Ascending aorta (tissue), 2 donors: ENCODE measurements around the gene IL2RA. TPM values are rescaled to one million over a fixed set of nuclear protein-coding genes. Genes with fewer than 3 reads are reported as not detected.

Experiments used
- DNase-seq, 2 donors: peaks; one replicate each; pipeline ENCODE4 v3.0.0-alpha.2; 2019; ENCODE audit warnings: low spot score in 2 of 2
- H3K27ac ChIP-seq, 2 donors: fragments of 200-600 bp; sonication (generic); one replicate each; pipeline ENCODE4 v1.5.1; 2016 to 2017; ENCODE audit warnings: mild to moderate bottlenecking in 1 of 2
- H3K27me3 ChIP-seq: fragments of 200-600 bp; sonication (generic); one replicate; pipeline ENCODE4 v1.5.1; 2017
- H3K36me3 ChIP-seq, 2 donors: fragments of 200-600 bp; sonication (generic); one replicate each; pipeline ENCODE4 v1.5.1; 2016
- H3K4me1 ChIP-seq, 2 donors: fragments of 200-600 bp; sonication (generic); one replicate each; pipeline ENCODE4 v1.5.1; 2016 to 2017; ENCODE audit warnings: mild to moderate bottlenecking in 1 of 2
- H3K4me3 ChIP-seq, 2 donors: fragments of 200-600 bp; sonication (generic); one replicate each; pipeline ENCODE4 v1.5.1; 2016 to 2017; ENCODE audit warnings: mild to moderate bottlenecking in 1 of 2
- H3K9me3 ChIP-seq, 2 donors: fragments of 200-600 bp; sonication (generic); one replicate each; pipeline ENCODE4 v1.5.1; 2016
- CTCF ChIP-seq, 3 experiments: fragments of 200-600 bp in 2 of 3; fragments of 450-650 bp in 1 of 3; sonication (generic) in 2 of 3; IDR thresholded peaks; one replicate each; pipeline ENCODE4 v1.5.1; 2016 to 2019; ENCODE audit warnings: antibody characterized with exemption in 3 of 3, mild to moderate bottlenecking in 1 of 3, moderate library complexity in 1 of 3
- intact Hi-C: fragments of 100-400 bp; cut with DNase I; formaldehyde crosslinking; loops from one replicate; pipeline ENCODE4 v1.15.1; 2023
- total RNA-seq: library from RNA; depleted of rRNA; stranded (reverse); fragments of >200 nt; gene quantifications from one replicate; pipeline ENCODE4 v1.1.0, GENCODE V29; 2016

Gene IL2RA
- total RNA-seq, 1 donor from 2014 or later: not detected

GRCh38 chr10:6010569-6010968 is 51.6 kb downstream of the IL2RA start:
- Histone ChIP-seq H3K4me1 (no peaks in the 10 kb centered on the region), H3K27ac (no peak overlapping the region), H3K27me3 (no peaks in the 10 kb centered on the region), H3K9me3 (no peaks in the 10 kb centered on the region), H3K36me3 (no peaks in the 10 kb centered on the region), H3K4me3 (no peak overlapping the region)
- TF ChIP-seq CTCF (IDR thresholded peaks at IDR 0.05): no peak
- intact Hi-C loops: loop anchor here (5.0 kb wide), 1 partner anchor 58 kb away; no protein-coding TSS in a partner anchor
- no peak for DNase-seq

- intact Hi-C loops: loop anchor here (5.0 kb wide), 1 partner anchor 58 kb away; no protein-coding TSS in a partner anchor
- Histone ChIP-seq H3K27ac (no peak overlapping the region), H3K36me3 (no peaks in the 10 kb centered on the region), H3K4me1 (no peaks in the 10 kb centered on the region), H3K4me3 (no peak overlapping the region), H3K27me3 (no peaks in the 10 kb centered on the region), H3K9me3 (no peaks in the 10 kb centered on the region)
- no peak for DNase-seq
- no peak for TF ChIP-seq CTCF (IDR thresholded peaks at IDR 0.05)
These were observed 52.2 kb downstream of the IL2RA start for GRCh38 chr10:6009961-6010360.

GRCh38 chr10:6009150-6009549 is 53.0 kb downstream of the IL2RA start:
- Histone ChIP-seq H3K27me3 (no peaks in the 10 kb centered on the region), H3K27ac (no peak overlapping the region), H3K9me3 (no peaks in the 10 kb centered on the region), H3K36me3 (no peaks in the 10 kb centered on the region), H3K4me1 (no peaks in the 10 kb centered on the region), H3K4me3 (peak overlapping the region in 1 of 2 donors; percentile 40)
- DNase-seq: no peak
- intact Hi-C loops: no loop called here
- TF ChIP-seq CTCF (IDR thresholded peaks at IDR 0.05): no peak

- no peak overlapping the region for H3K27ac ChIP-seq
- no peak for DNase-seq
- intact Hi-C loops: no loop called here
- TF ChIP-seq CTCF (IDR thresholded peaks at IDR 0.05): no peak
- H3K4me1 ChIP-seq: no peaks in the 10 kb centered on the region
- H3K36me3 ChIP-seq: no peaks in the 10 kb centered on the region
- peak overlapping the region in 1 of 2 donors; percentile 40 for H3K4me3 ChIP-seq
- no peaks in the 10 kb centered on the region for H3K27me3 ChIP-seq
- H3K9me3 ChIP-seq: no peaks in the 10 kb centered on the region
These were observed 53.5 kb downstream of the IL2RA start for GRCh38 chr10:6008497-6009142.

GRCh38 chr10:6006991-6007390 is 55.2 kb downstream of the IL2RA start:
- H3K4me1 ChIP-seq: no peaks in the 10 kb centered on the region
- H3K36me3 ChIP-seq: no peaks in the 10 kb centered on the region
- H3K4me3 ChIP-seq: no peak overlapping the region
- intact Hi-C loops: no loop called here
- no peak for DNase-seq
- no peaks in the 10 kb centered on the region for H3K9me3 ChIP-seq
- no peak for TF ChIP-seq CTCF (IDR thresholded peaks at IDR 0.05)
- H3K27ac ChIP-seq: no peak overlapping the region
- no peaks in the 10 kb centered on the region for H3K27me3 ChIP-seq
